Measurements from ENCODE around the gene VWA5B2. TPM values are rescaled to one million over a fixed set of nuclear protein-coding genes. Genes with fewer than 3 reads are reported as not detected.

The VWA5B2 gene
- total and polyA plus RNA-seq, 2 of the 4 experiments (the other 2 are of a cell fraction) = not detected

DNA sequence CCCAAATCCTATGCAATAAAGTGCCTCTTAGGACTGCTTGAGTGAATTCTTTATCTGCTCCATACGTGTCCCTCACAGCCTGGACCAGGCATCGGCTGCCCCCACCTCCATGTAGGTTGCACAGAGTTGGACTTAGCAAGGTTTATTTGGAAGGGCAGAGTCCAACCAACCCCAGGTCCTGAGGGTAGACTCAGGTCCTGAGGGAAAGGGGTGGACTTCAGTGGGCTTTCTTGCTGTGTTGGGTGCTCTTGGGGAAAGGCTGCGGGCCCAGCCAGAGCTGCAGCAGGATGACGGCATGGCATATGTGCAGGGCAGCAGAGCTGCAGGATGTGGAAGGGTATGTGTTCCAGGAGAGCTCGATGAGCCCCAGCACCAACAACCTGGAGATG is 12.9 kb downstream of the VWA5B2 start:
- no peak overlapping the region for H2AFZ ChIP-seq (replicated peaks; ENCODE audit: low read length, poor library complexity)
- no peaks in the 10 kb centered on the region for H3K9me1 ChIP-seq (ENCODE audit: insufficient read depth, low read length)
- no CpG with 5 or more reads among the region's 5 CpGs for WGBS, 2 experiments (ENCODE audit: extremely low coverage in 2 of 2, insufficient read length in 1 of 2)
- ChIA-PET POLR2A (ENCODE audit: unreplicated experiment) (no interaction called here), CTCF (no interaction called here)
- H3K36me3 ChIP-seq (ENCODE audit: control insufficient read depth, insufficient read depth, low read length) = peaks cover 33% of the 10 kb centered on the region
- H3K23ac ChIP-seq (ENCODE audit: low read depth, low read length) = no peak overlapping the region
- H4K8ac ChIP-seq (ENCODE audit: low read depth in 2 of 2, low read length in 2 of 2) = no peak overlapping the region
- TF ChIP-seq MAZ (IDR thresholded peaks at IDR 0.05; ENCODE audit: borderline replicate concordance, low read depth, low read length) (no peak), MAFK (IDR thresholded peaks at IDR 0.05; ENCODE audit: low read depth, low read length) (no peak), NFE2L2 (IDR thresholded peaks at IDR 0.05; ENCODE audit: low read depth, low read length) (no peak), BHLHE40 (IDR thresholded peaks at IDR 0.05; ENCODE audit: low read depth, low read length) (no peak), CHD1 (IDR thresholded peaks at IDR 0.05; ENCODE audit: low read depth, low read length) (no peak), RFX5 (IDR thresholded peaks at IDR 0.05; ENCODE audit: low read depth, low read length) (no peak), SMC3 (IDR thresholded peaks at IDR 0.05; ENCODE audit: low read depth, low read length) (no peak), POLR2A (IDR thresholded peaks at IDR 0.05; ENCODE audit: low read depth, low read length) (no peak), CEBPB (IDR thresholded peaks at IDR 0.05; ENCODE audit: low read depth, low read length) (no peak), MXI1 (IDR thresholded peaks at IDR 0.05; ENCODE audit: borderline replicate concordance, low read depth, low read length) (no peak), RAD21 (IDR thresholded peaks at IDR 0.05; ENCODE audit: low read length) (no peak), RCOR1 (IDR thresholded peaks at IDR 0.05; ENCODE audit: insufficient replicate concordance, low read length) (no peak), FOS (IDR thresholded peaks at IDR 0.05; ENCODE audit: low read depth, low read length) (no peak)
- TF ChIP-seq, protein P1, sequence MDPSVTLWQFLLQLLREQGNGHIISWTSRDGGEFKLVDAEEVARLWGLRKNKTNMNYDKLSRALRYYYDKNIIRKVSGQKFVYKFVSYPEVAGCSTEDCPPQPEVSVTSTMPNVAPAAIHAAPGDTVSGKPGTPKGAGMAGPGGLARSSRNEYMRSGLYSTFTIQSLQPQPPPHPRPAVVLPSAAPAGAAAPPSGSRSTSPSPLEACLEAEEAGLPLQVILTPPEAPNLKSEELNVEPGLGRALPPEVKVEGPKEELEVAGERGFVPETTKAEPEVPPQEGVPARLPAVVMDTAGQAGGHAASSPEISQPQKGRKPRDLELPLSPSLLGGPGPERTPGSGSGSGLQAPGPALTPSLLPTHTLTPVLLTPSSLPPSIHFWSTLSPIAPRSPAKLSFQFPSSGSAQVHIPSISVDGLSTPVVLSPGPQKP (IDR thresholded peaks at IDR 0.05; ENCODE audit: borderline replicate concordance, low read depth, low read length) = no peak
- TF ChIP-seq, protein P2, sequence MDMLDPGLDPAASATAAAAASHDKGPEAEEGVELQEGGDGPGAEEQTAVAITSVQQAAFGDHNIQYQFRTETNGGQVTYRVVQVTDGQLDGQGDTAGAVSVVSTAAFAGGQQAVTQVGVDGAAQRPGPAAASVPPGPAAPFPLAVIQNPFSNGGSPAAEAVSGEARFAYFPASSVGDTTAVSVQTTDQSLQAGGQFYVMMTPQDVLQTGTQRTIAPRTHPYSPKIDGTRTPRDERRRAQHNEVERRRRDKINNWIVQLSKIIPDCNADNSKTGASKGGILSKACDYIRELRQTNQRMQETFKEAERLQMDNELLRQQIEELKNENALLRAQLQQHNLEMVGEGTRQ (IDR thresholded peaks at IDR 0.05; ENCODE audit: low read depth, low read length) = no peak
- TF ChIP-seq, protein P3, sequence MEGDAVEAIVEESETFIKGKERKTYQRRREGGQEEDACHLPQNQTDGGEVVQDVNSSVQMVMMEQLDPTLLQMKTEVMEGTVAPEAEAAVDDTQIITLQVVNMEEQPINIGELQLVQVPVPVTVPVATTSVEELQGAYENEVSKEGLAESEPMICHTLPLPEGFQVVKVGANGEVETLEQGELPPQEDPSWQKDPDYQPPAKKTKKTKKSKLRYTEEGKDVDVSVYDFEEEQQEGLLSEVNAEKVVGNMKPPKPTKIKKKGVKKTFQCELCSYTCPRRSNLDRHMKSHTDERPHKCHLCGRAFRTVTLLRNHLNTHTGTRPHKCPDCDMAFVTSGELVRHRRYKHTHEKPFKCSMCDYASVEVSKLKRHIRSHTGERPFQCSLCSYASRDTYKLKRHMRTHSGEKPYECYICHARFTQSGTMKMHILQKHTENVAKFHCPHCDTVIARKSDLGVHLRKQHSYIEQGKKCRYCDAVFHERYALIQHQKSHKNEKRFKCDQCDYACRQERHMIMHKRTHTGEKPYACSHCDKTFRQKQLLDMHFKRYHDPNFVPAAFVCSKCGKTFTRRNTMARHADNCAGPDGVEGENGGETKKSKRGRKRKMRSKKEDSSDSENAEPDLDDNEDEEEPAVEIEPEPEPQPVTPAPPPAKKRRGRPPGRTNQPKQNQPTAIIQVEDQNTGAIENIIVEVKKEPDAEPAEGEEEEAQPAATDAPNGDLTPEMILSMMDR (conservative IDR thresholded peaks at IDR 0.05; ENCODE audit: low read depth, low read length) = no peak
- H2BK20ac ChIP-seq (ENCODE audit: low read depth, low read length) = no peak overlapping the region
- H3K56ac ChIP-seq (ENCODE audit: extremely low read depth, insufficient read depth, low read length) = no peak overlapping the region
- ATAC-seq (ENCODE audit: low read depth) = 0 out of 2 replicates have a peak, but pooled peaks have one; percentile 8
- no peak overlapping the region for H3K4ac ChIP-seq (ENCODE audit: low read depth, low read length)
- H4K5ac ChIP-seq (ENCODE audit: low read depth, low read length) = no peak overlapping the region
- in situ Hi-C loops (cut with MboI; ENCODE audit: low sequenced_read_pairs) = no loop called here
- H3K9me3 ChIP-seq (ENCODE audit: control insufficient read depth, insufficient read depth, low read length) = no peaks in the 10 kb centered on the region
- H3K4me3 ChIP-seq (ENCODE audit: insufficient read depth, low read depth, low read length) = no peak overlapping the region
- no peak overlapping the region for H3K14ac ChIP-seq (replicated peaks; ENCODE audit: low read depth, low read length)
- H3K79me1 ChIP-seq (ENCODE audit: low read depth in 1 of 2, low read length in 2 of 2) = peaks cover 0 to 13% of the 10 kb centered on the region in 2 experiments; a peak in 1 of 4 replicates
- intact Hi-C loops (cut with micrococcal nuclease) = no loop called here
- no TSS peak for BruUV-seq (replicated peaks)
- H2AK9ac ChIP-seq (replicated peaks; ENCODE audit: low read depth, low read length, poor library complexity) = no peak overlapping the region
- H3K9ac ChIP-seq (ENCODE audit: low read depth, low read length) = no peak overlapping the region
- no peak overlapping the region for H2BK5ac ChIP-seq (ENCODE audit: low read depth, low read length, poor library complexity, severe bottlenecking)
- 0 out of 2 replicates have a peak, but pooled peaks cover 2% of the 10 kb centered on the region for H3K27me3 ChIP-seq (ENCODE audit: control insufficient read depth, insufficient read depth, low read length)
- no peak overlapping the region for H2BK15ac ChIP-seq (ENCODE audit: low read depth, low read length)
- H3K18ac ChIP-seq (ENCODE audit: low read depth, low read length) = no peak overlapping the region
- dilution Hi-C loops (cut with HindIII; ENCODE audit: low sequenced_read_pairs, unreplicated experiment) = no loop called here
- no peaks in the 10 kb centered on the region for H3K4me1 ChIP-seq (ENCODE audit: control insufficient read depth, insufficient read depth, low read length)
- H2AK5ac ChIP-seq (ENCODE audit: low read depth, low read length) = no peak overlapping the region
- H4K20me1 ChIP-seq (ENCODE audit: insufficient read depth, low read length) = peaks cover 14% of the 10 kb centered on the region
- no peak overlapping the region for H3K4me2 ChIP-seq (ENCODE audit: low read depth, low read length)
- no peak for DNase-seq
- no peak overlapping the region for H3K27ac ChIP-seq (ENCODE audit: insufficient read depth, low read length)
- H4K91ac ChIP-seq (ENCODE audit: insufficient read depth, low read depth, low read length) = no peak overlapping the region
- no peak overlapping the region for H2BK120ac ChIP-seq (ENCODE audit: low read depth, low read length)
